Fibroblast of lung (primary cell): Measurements from ENCODE around the gene TUBGCP6. TPM values are rescaled to one million over a fixed set of nuclear protein-coding genes. Genes with fewer than 3 reads are reported as not detected.

Experiments used
- DNase-seq, 2 donors: peaks; one replicate each; pipeline versions ENCODE4 v3.0.0 to v3.0.0-alpha.2; 2010; ENCODE audit warnings: low read depth in 2 of 2
- H2AFZ ChIP-seq: 2 replicates; pipeline ENCODE4 v1.5.1; 2012; ENCODE audit warnings: low read length, control low read depth, inconsistent platforms
- H3K27ac ChIP-seq: 2 replicates; pipeline ENCODE4 v1.5.1; 2011; ENCODE audit warnings: low read length, control low read depth; ENCODE audit not compliant: insufficient read depth
- H3K27me3 ChIP-seq: 2 replicates; pipeline ENCODE4 v1.5.1; 2011; ENCODE audit warnings: mild to moderate bottlenecking, low read length; ENCODE audit not compliant: control insufficient read depth, insufficient read depth
- H3K36me3 ChIP-seq: 2 replicates; pipeline ENCODE4 v1.5.1; 2011; ENCODE audit warnings: low read length; ENCODE audit not compliant: control insufficient read depth, insufficient read depth
- H3K4me1 ChIP-seq: 2 replicates; pipeline ENCODE4 v1.5.1; 2011; ENCODE audit warnings: low read length; ENCODE audit not compliant: control insufficient read depth, insufficient read depth; ENCODE audit errors: extremely low read depth
- H3K4me2 ChIP-seq: 2 replicates; pipeline ENCODE4 v1.5.1; 2011; ENCODE audit warnings: low read length, control low read depth; ENCODE audit not compliant: insufficient read depth; ENCODE audit errors: extremely low read depth
- H3K4me3 ChIP-seq, 4 experiments: fragments of 200-600 bp in 1 of 4; sonication (generic) in 1 of 4; replicated peaks in 1 of 4; 2 replicates each; pipeline ENCODE4 v1.5.1; 2011 to 2016; ENCODE audit warnings: low read length in 4 of 4, low read depth in 3 of 4, mild to moderate bottlenecking in 3 of 4, control low read depth in 2 of 4, inconsistent platforms in 1 of 4, mixed read lengths in 1 of 4; ENCODE audit not compliant: insufficient read depth in 1 of 4; ENCODE audit errors: control extremely low read depth in 1 of 4
- H3K79me2 ChIP-seq: 2 replicates; pipeline ENCODE4 v1.5.1; 2012; ENCODE audit warnings: mild to moderate bottlenecking, low read length, inconsistent platforms; ENCODE audit not compliant: control insufficient read depth, insufficient read depth
- H3K9ac ChIP-seq: 2 replicates; pipeline ENCODE4 v1.5.1; 2011; ENCODE audit warnings: mild to moderate bottlenecking, low read length, control low read depth; ENCODE audit not compliant: insufficient read depth
- H3K9me3 ChIP-seq: 2 replicates; pipeline ENCODE4 v1.5.1; 2012; ENCODE audit warnings: low read depth, low read length; ENCODE audit not compliant: control insufficient read depth, insufficient read depth
- H4K20me1 ChIP-seq: 2 replicates; pipeline ENCODE4 v1.5.1; 2011; ENCODE audit warnings: low read length; ENCODE audit not compliant: control insufficient read depth, insufficient read depth; ENCODE audit errors: extremely low read depth
- EZH2 ChIP-seq: IDR thresholded peaks from 2 replicates; pipeline ENCODE4 v1.5.1; 2012; ENCODE audit warnings: low read length, control low read depth, mild to moderate bottlenecking; ENCODE audit errors: missing control alignments
- polyA plus RNA-seq, 2 donors: library from polyadenylated mRNA; depleted of rRNA in 1 of 2; stranded (reverse) in 1 of 2; unstranded in 1 of 2; fragments of >200 nt; gene quantifications; 2 replicates each; pipeline ENCODE4 v1.2.1, GENCODE V29; 2011 to 2012; ENCODE audit warnings: missing spikeins in 1 of 2
- total RNA-seq: library from RNA; depleted of rRNA; stranded (reverse); fragments of >200 nt; gene quantifications from 2 replicates; pipeline ENCODE4 v1.2.1, GENCODE V29; 2014
- TF ChIP-seq, protein P1 (sequence below), 2 donors: IDR thresholded peaks in 1 of 2; conservative IDR thresholded peaks in 1 of 2; 1 replicate in 1 of 2; 2 replicates in 1 of 2; pipeline ENCODE4 v1.5.1; 2011 to 2012; ENCODE audit warnings: low read length in 2 of 2, control low read depth in 1 of 2, inconsistent platforms in 1 of 2, low read depth in 1 of 2, mild to moderate bottlenecking in 1 of 2

Gene TUBGCP6
- total and polyA plus RNA-seq, 2 donors (not counting 1 experiment from before 2014, with no cell fraction given) = 6.7 to 23.8 TPM

DNA sequence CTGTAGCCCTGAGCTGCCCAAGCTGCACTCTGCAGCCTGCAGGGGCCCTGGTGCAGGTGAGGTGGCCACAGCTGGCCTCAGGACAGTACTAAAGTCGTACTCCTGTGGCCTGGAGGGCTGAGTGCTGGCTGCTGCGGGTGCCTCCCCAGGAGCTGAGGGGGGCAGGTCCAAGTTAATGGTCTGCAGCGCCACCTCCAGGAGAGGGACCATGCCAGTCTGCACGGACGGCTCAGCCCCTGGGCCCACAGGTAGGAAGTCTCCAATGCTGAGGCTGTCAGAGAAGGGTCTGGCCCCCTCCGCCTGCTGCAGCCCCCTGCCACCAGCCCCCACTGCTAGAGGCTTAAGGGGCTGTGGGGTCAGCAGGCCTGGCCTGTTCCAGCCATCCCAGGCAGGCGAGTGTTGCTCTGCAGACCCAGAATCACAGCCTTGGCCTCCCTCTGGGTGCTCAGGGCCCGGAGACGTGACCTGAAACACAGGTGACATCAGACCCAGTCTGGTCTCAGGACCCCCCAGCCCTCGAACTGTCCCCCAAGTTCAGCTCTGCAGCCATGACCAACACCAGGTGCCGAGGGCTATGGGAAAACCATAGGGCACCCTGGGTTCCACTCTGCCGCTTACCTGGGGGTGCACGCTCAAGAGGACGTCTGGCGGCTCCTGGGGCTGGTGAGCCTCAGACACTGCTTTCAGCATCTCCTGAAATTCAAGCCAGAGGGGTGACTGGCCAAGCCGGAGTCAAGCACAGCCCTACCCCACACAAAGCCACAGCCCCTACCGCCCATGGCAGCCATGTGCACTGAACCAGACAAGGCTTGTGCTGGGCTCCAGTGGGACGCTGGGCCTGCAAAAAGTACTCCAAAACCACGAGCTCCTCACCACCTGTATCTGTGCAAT is 23.2 kb downstream of the TUBGCP6 start:
- Histone ChIP-seq H3K79me2 (no peaks in the 10 kb centered on the region), H3K4me1 (no peaks in the 10 kb centered on the region)

DNA sequence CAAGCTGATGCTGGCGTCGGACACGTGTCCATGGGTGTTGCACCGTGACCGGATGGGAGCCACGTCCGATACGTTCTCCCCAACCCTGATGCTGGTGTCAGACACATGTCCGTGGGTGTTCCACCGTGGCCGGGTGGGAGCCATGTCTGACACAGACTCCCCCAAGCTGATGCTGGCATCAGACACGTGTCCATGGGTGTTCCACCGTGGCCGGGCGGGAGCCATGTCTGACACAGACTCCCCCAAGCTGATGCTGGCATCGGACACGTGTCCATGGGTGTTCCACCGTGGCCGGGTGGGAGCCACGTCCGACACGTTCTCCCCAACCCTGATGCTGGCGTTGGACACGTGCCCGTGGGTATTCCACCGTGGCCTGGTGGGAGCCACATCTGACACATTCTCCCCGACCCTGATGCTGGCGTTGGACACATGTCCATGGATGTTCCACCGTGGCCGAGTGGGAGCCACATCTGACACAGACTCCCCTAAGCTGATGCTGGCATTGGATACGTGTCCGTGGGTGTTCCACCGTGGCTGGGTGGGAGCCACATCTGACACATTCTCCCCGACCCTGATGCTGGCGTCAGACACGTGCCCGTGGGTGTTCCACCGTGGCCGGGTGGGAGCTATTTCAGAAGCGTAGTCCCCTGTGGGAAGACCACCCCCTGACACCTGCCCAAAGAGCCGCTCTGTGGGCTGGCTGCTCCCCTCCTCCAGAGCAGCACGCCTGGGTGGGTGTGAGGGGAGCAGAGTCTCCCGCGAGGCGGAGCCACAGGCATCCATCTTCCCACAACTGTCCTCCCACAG is 24.0 kb downstream of the TUBGCP6 start:
- Histone ChIP-seq H3K4me2 (no peak overlapping the region), H3K27ac (no peak overlapping the region), H2AFZ (no peak overlapping the region), H3K4me3 (no peak overlapping the region), H3K36me3 (peaks cover 56% of the 10 kb centered on the region), H4K20me1 (no peaks in the 10 kb centered on the region), H3K4me1 (no peaks in the 10 kb centered on the region), H3K9me3 (no peaks in the 10 kb centered on the region), H3K79me2 (no peaks in the 10 kb centered on the region), H3K27me3 (no peaks in the 10 kb centered on the region), H3K9ac (no peak overlapping the region)
- no peak for DNase-seq
- TF ChIP-seq EZH2 = no peak
- TF ChIP-seq, protein P1, sequence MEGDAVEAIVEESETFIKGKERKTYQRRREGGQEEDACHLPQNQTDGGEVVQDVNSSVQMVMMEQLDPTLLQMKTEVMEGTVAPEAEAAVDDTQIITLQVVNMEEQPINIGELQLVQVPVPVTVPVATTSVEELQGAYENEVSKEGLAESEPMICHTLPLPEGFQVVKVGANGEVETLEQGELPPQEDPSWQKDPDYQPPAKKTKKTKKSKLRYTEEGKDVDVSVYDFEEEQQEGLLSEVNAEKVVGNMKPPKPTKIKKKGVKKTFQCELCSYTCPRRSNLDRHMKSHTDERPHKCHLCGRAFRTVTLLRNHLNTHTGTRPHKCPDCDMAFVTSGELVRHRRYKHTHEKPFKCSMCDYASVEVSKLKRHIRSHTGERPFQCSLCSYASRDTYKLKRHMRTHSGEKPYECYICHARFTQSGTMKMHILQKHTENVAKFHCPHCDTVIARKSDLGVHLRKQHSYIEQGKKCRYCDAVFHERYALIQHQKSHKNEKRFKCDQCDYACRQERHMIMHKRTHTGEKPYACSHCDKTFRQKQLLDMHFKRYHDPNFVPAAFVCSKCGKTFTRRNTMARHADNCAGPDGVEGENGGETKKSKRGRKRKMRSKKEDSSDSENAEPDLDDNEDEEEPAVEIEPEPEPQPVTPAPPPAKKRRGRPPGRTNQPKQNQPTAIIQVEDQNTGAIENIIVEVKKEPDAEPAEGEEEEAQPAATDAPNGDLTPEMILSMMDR (conservative IDR thresholded peaks at IDR 0.05 in 1 of 2, IDR thresholded peaks at IDR 0.05 in 1 of 2; ENCODE audit: low read depth in 1 of 2, low read length in 2 of 2) = no peak

More for the DNA sequence above, 23.2 kb downstream of the TUBGCP6 start:
- no peak overlapping the region for H3K27ac ChIP-seq
- no peak overlapping the region for H3K9ac ChIP-seq
- DNase-seq = no peak
- no peak overlapping the region for H2AFZ ChIP-seq
- no peaks in the 10 kb centered on the region for H3K9me3 ChIP-seq
- H3K4me2 ChIP-seq = no peak overlapping the region
- no peaks in the 10 kb centered on the region for H4K20me1 ChIP-seq
- no peaks in the 10 kb centered on the region for H3K27me3 ChIP-seq
- TF ChIP-seq, protein P1 (conservative IDR thresholded peaks at IDR 0.05 in 1 of 2, IDR thresholded peaks at IDR 0.05 in 1 of 2; ENCODE audit: low read depth in 1 of 2, low read length in 2 of 2) = no peak
- TF ChIP-seq EZH2 = no peak
- peaks cover 59% of the 10 kb centered on the region for H3K36me3 ChIP-seq
- no peak overlapping the region for H3K4me3 ChIP-seq
